Hepatic stellate cell (primary cell): ENCODE data around the gene FIZ1.

Experiments used
- DNase-seq: peaks from one replicate; pipeline ENCODE4 v3.0.0; 2011; ENCODE audit warnings: low spot score

FIZ1 gene

GRCh38 chr19:55635856-55636440 is 36.6 kb upstream of the FIZ1 start:
- DNase-seq: no peak

GRCh38 chr19:55635334-55635717 is 36.0 kb upstream of the FIZ1 start:
- DNase-seq: no peak

GRCh38 chr19:55633861-55634260 is 34.5 kb upstream of the FIZ1 start:
- no peak for DNase-seq

DNA sequence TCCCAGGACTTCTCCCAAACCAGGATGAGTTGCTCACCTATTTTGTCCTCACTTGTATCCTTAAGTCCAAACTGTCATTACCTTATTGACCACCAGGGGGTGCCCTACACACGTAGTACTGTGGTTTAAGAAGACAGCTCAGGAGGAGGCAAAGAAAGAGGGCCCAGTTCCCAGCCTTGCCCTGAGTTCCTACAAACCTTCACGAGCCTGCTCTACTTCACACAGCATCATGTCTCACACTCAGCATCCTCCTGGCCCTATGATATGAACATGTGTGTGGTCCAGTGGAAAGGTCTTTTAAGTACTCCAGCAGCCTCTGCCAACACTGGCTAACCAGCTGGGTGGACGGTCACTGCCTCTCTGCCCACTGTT is 33.1 kb upstream of the FIZ1 start:
- peak; percentile 69 for DNase-seq

DNA sequence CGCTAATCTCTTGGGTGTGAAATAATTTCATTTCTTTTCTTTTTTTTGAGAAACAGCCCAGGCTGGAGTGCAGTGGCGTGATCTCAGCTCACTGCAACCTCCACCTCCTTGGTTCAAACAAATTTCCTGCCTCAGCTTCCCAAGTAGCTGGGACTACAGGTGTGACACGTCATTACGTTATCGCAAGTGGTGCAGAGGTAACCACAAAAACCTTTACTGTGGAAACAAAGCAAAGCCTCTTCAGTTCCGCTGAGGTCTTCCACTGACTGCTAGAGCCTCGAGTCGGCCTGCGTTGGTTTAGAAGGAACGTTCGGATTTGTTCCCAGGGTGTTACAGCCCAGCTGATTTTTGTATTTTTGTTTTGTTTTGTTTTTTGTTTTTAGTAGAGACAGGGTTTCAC is 27.0 kb upstream of the FIZ1 start:
- no peak for DNase-seq

DNA sequence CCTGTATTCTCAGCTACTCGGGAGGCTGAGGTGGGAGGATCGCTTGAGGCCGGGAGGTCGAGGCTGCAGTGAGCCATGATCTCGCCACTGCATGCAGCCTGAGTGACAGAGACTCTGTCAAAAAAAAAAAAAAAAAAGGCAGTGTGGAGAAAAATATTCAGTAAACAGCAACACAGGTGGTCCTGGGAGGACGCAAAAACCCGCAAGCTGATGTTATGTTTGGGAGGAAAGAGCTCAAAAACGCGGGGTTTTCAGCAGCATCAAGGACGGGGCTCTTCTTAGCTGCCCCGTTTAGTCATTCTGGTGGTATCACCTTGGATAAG is 25.6 kb upstream of the FIZ1 start:
- no peak for DNase-seq

DNA sequence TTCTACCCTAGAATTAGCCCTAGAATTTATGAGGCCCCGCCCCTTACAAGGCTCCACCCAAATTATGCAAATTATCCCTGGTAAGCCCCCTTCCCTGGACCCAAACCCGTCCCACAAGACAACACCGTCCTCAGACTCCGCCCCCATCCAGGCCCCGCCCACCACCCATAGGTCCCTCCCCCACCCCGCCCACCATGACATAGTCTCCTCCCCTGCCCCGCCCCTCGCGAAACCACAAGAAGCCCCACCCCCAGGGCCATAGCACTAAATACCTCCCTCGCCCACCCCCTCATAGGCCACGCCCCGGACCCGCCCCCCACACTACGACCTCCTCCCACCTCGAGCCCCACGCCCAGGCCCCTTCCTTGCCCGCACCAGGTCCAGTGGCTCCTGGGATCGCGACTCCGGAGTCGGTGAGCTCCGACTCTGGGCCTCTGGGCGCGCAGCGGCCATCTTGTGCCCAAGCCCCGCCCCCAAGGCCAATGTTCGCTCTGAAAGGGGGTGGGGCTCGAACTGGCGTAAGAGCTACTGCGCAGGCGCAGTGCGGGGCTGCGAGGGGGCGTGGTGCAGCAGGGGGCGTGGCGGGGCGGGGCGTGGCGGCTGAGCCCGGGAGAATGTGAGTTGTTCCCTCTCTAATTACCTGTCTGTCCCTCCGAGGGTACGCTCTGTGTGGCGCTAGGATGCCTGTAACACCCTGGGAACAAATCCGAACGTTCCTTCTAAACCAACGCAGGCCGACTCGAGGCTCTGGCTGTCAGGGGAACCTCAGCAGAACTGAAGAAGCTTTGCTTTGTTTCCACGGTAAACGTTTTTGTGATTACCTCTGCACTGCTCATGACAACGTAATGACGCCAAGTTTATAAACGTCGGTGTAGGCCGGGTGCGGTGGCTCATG is 25.0 kb upstream of the FIZ1 start, which contains the start of gene ZNF784:
TSS of gene ZNF784 (minus strand) at position 458 of the 895 bp plus-strand sequence. CDS start at position 453, 5 bp downstream.
- DNase-seq: peak; percentile 94

- DNase-seq: no peak
Measured at GRCh38 chr19:55623561-55623960, 24.2 kb upstream of the FIZ1 start.

- DNase-seq: no peak
Measured at GRCh38 chr19:55623130-55623529, 23.8 kb upstream of the FIZ1 start.

DNA sequence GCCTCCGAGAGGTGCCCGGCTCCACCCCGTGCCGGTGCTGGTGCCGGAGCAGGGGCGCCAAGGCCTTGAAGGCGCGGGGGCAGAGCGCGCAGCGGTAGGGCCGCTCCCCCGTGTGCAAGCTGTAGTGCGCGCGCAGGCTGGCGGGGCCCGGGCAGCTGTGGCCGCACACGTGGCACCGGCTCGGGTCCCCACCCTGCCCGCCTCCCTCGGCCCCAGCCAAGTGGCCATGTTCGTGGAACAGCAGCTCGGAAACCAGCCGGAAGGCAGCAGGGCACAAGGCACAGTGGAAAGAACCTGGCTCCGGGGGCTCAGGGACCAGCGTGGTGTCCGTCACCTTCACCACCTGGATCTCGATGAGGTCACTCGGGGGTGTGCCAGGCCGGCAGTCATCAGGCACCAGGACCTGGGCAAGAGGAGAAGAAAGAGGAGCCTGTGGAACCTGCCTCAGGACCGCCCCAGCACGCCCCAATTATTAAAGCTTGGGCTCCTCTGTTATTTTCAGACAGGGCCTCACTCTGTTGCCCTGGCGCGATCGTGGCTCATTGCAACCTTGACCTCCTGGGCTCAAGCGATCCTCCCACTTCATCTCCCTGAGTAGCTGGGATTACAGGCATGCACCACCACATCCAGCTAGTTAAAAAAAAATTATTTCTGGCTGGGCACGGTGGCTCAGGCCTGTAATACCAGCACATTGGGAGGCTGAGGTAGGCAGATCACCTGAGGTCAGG is 23.1 kb upstream of the FIZ1 start:
- DNase-seq: no peak

DNA sequence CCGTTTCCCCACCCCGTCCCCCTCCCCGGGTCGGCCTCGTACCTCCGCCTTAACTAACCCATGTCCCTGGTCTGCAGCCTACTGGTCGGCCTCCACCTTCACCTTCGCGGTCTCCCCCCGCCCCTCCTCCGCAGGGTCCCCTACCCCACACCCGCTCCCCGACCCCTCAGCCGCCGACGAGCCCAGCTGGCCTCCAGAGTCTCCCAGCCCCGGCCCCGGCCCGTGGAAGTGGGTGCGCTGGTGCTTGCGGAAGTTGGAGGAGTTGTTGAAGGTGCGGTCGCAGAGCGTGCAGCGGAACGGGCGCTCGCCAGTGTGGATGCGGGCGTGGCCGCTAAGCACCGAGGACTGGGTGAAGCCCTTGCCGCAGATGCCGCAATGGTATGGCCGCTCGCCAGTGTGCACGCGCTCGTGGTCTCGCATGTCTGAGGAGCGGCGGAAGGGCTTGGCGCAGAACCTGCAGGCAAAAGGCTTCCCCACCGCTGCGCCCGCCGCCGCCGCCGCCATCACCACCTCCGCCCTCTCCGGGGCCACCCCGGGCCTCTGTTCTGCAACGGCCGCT is 22.4 kb upstream of the FIZ1 start:
- no peak for DNase-seq

GRCh38 chr19:55621205-55621672 is 21.9 kb upstream of the FIZ1 start:
- no peak for DNase-seq

DNA sequence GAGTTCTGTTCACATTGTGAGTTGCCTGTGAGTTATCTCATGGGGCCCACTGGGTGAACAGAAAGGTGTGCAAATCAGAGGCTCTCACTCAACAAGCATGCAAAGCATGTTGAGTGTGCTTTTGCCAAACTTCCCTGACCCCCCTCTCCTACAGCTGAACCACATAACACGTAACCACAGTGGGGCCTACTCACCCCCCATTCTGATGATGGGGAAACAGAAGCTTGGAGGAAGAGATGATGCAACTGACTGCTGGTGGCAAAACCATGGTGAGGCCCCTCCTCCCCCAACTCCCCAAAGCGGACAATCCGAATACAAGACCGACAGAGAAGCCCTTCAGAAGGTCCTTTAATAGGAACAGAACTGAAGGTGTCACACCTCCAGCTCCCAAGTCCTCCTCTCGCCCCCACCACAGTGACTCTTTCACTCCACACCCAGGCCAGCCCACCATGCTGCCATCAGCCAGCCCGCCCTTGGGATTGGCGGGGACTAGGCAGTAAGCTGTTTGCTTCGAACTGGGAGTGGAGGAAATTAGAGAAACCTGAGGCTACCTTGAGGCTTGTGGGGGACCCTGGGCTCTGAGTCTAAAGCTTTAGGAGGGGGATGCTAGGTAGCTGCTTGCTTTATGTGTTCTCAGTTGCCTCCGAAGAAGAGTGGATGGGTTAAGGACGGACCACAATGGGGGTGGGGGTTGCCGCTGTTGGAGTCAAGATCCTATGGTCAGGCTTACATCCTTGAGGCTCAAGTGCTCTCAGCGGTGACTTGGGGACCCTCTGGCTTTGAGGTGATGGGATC is 21.3 kb upstream of the FIZ1 start:
- no peak for DNase-seq

DNA sequence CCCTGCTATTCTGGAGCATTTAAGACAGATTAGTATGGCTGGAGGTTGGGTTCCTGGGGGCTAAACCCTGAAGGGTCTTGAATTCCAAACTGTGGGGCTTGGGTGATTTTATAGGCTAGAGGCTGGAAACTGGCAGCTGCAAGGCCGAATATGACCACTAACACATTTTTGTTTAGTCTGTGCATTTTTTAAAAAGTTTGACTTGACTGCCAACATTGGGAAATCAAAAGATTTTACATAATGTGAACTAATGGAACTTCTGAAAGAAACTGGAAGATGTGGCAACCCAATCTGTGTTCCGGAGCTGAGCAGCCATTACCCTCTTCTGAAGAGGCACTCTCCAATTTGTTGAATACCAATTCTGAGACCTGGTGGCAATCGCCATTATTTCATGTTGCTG is 20.0 kb upstream of the FIZ1 start:
- no peak for DNase-seq

DNA sequence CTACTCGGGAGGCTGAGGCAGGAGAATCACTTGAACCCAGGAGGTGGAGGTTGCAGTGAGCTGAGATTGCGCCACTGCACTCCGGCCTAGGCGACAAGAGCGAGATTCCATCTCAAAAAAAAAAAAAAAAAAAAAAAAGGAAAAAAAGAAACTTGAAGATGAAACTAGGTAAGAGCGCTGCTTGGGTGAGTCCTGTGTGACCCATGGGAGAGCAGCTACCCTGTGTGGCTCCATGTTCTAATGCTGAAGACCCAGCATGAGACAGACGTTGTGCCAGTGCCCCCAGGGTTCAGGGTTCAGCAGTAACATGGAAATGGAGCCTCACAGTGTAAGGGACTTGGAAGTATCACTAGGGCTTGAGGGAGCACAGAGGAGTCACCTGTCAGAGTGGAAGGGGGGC is 19.1 kb upstream of the FIZ1 start:
- DNase-seq: no peak

DNA sequence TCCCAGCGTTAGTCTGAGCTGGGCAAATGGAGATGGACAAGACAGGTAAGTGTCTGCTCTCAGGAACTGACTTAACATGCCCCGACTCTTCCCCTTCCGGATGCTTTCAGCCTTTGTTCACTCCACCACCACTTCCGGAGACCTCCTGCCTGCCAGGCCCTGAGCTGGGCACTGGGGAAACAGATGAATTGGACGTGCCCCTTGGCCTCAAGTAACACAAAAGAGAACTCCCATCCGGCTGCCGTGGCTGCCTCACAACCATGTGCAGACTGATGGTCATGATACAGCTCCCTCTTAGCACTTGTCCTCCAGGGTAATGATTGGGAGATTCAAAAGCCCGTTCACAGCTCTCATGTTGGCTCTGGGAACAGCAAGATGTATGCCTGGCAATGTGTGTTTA is 18.1 kb upstream of the FIZ1 start:
- DNase-seq: no peak

GRCh38 chr19:55616395-55616875 is 17.1 kb upstream of the FIZ1 start:
- no peak for DNase-seq

DNA sequence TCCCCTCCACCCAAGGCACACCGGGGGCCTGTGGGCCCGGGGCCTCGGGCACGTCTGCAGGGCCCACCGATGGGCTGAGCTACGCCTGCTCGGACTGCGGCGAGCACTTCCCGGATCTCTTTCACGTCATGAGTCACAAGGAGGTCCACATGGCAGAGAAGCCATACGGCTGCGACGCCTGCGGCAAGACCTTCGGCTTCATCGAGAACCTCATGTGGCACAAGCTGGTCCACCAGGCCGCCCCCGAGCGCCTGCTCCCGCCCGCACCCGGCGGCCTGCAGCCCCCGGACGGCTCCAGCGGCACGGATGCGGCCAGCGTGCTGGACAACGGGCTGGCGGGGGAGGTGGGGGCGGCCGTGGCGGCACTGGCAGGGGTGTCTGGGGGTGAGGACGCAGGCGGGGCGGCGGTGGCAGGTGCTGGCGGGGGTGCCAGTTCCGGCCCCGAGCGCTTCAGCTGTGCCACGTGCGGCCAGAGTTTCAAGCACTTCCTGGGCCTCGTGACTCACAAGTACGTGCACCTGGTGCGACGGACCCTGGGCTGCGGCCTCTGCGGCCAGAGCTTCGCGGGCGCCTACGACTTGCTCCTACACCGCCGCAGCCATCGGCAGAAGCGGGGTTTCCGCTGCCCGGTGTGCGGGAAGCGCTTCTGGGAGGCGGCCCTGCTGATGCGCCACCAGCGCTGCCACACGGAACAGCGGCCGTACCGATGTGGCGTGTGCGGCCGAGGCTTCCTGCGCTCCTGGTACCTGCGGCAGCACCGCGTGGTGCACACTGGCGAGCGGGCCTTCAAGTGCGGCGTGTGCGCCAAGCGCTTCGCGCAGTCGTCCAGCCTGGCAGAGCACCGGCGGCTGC is 16.5 kb upstream of the FIZ1 start:
- no peak for DNase-seq

- DNase-seq: no peak
Measured at GRCh38 chr19:55614711-55615542, 15.6 kb upstream of the FIZ1 start.
